LNCAP (cell line): Measurements from ENCODE around the gene HMBS.

Experiments used
- TF ChIP-seq, protein P1 (sequence below): fragments of 450-650 bp; IDR thresholded peaks from 2 replicates; pipeline ENCODE4 v1.5.1; 2017; ENCODE audit warnings: mild to moderate bottlenecking

The HMBS gene

GRCh38 chr11:119120639-119121007 lies 35.9 kb downstream of the HMBS start:
- TF ChIP-seq, protein P1, sequence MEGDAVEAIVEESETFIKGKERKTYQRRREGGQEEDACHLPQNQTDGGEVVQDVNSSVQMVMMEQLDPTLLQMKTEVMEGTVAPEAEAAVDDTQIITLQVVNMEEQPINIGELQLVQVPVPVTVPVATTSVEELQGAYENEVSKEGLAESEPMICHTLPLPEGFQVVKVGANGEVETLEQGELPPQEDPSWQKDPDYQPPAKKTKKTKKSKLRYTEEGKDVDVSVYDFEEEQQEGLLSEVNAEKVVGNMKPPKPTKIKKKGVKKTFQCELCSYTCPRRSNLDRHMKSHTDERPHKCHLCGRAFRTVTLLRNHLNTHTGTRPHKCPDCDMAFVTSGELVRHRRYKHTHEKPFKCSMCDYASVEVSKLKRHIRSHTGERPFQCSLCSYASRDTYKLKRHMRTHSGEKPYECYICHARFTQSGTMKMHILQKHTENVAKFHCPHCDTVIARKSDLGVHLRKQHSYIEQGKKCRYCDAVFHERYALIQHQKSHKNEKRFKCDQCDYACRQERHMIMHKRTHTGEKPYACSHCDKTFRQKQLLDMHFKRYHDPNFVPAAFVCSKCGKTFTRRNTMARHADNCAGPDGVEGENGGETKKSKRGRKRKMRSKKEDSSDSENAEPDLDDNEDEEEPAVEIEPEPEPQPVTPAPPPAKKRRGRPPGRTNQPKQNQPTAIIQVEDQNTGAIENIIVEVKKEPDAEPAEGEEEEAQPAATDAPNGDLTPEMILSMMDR, result no peak

DNA sequence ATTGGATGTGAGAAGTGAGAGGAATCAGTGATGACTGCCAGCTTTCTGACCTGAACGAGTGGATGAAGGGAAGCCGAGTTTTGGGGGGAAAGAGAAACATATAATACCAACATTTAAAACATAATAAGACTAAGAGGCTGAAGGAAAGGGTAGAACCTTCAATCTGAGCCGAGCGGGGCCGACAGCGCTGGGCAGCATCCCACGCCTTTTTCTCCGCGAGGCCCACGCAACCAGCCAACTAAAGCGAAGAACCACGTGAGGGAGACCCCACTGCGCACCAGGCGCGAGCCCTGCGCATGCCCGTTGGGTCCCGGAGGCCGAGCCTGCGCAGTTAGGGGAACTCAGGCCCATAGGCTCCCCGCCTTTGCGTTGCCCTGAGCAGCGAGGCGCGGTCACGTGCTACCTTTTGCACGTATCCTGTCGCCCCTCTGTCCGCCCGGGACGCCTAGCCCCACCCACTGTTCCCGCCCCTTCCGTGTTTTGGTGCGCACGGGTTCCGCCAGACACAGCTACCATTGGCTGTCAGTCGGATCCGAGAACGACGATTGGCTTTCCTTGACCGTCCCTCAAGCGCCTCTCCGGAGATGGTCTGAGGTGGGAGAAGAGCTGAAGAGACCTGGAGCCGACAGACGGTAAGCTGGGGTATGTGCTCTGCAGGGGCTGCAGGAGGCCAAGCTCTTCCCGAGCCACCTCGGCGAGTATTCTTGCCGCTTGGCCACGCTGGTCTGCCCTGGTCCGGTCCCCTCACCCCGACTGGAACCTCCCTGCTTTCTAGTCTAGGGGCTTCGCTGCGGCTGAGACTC lies 36.5 kb downstream of the HMBS start, which contains the start of gene HINFP:
TSS of gene HINFP (plus strand) at position 573 of the 803 bp plus-strand sequence. CDS start 5,365 bp downstream, outside the sequence.
- TF ChIP-seq, protein P1, result no peak

GRCh38 chr11:119121811-119122124 lies 37.1 kb downstream of the HMBS start:
- TF ChIP-seq, protein P1, result no peak

DNA sequence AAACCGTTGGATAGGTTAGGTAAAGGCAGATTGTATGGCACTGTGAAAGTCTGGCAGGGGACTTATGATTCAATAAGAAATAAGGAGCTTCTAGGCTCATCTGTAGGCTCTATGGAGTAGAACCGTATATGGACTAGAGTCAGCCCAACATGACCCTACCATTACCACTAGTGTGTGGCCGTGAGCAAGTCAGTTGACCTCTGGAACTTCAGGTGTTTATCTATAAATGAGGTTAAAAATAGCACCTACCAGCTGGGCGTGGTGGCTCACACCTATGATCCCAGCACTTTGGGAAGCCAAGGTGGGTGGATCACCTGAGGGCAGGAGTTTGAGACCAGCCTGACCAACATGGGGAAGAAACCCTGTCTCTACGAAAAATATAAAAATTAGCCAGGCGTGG lies 41.1 kb downstream of the HMBS start:
- TF ChIP-seq, protein P1, result no peak

DNA sequence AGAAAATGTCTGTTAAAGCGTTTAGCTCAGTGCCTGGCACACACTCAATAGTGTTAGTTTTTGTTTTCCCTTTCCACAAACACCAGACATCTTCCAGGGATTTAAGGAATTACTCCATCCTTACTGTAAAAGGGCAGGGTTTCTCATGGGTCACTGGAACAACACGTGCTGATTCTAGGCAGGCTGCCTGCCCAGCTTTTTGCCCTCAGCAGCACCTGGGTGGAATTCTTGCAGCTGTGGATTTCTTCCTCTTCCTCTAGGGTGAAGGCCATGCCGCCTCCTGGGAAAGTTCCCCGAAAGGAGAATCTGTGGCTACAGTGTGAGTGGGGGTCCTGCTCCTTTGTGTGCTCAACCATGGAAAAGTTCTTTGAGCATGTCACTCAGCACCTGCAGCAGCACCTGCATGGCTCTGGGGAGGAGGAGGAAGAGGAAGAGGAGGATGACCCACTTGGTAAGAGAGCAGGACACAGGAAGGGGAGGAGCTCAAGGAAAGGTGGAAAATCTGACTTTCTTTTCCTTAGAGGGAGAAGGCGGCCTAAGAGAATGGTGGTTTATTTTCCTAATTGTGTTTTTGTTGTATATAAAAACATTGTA lies 42.1 kb downstream of the HMBS start:
- TF ChIP-seq, protein P1, result no peak

DNA sequence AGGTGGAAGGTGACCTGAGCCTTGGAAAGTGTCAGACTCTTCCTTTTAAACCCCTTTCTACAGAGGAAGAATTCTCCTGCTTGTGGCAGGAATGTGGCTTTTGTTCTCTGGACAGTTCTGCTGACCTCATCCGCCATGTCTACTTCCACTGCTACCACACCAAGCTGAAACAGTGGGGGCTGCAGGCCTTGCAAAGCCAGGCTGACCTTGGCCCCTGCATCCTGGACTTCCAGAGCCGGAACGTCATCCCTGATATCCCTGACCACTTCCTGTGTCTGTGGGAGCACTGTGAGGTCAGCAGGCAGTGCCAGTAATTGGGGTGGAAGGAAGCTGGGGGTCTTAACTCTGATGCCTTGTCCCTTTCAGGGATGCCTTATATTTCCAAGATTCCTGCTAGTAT lies 46.0 kb downstream of the HMBS start:
- TF ChIP-seq, protein P1, result no peak

DNA sequence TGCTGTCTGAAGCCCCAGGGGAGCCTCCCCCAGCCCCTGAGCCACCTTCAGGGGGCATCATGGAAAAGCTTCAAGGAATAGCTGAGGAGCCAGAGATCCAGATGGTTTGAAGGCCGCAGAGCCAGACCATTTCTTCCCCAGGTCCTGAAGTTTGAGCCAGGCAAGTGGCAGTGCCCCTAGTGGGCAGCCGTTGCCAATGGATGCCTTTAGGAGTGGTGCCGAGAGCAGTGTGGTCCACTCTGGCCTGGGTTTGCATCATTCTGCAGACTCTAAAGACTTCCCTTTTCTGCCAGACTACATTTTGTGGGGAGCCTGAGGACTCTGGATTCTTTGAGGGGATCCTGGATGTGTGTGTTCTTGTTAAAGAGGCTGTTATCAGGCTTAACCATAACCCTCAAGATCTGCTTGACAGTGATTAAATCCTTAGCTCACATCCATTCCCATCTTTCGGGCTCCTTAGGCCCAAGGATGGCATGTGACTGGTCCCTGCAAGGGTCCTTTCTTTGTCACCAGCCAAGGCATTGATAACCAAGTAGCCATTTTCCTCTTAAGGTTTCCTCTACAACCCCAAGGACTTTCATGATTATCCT lies 49.8 kb downstream of the HMBS start:
- TF ChIP-seq, protein P1, result peak; percentile 56
